NT2/D1 (cell line): ENCODE measurements around the gene TXNL4A.

Source experiments
- DNase-seq: peaks from one replicate; pipeline ENCODE4 v3.0.0-alpha.2; 2011; ENCODE audit warnings: low read depth, low spot score
- H3K27me3 ChIP-seq: 2 replicates; pipeline ENCODE4 v1.6.0; 2011; ENCODE audit warnings: mild to moderate bottlenecking; ENCODE audit not compliant: insufficient read length, insufficient read depth
- H3K36me3 ChIP-seq: 2 replicates; pipeline ENCODE4 v1.6.1; 2011; ENCODE audit warnings: mild to moderate bottlenecking, low read length, mixed read lengths; ENCODE audit not compliant: insufficient read depth, insufficient read length
- H3K4me1 ChIP-seq: 2 replicates; pipeline ENCODE4 v1.5.1; 2011; ENCODE audit not compliant: insufficient read depth, insufficient read length
- H3K4me3 ChIP-seq: 2 replicates; pipeline ENCODE4 v1.5.1; 2011; ENCODE audit warnings: low read depth; ENCODE audit not compliant: insufficient read length
- H3K9ac ChIP-seq: 2 replicates; pipeline ENCODE4 v1.6.0; 2011; ENCODE audit warnings: low read depth; ENCODE audit not compliant: insufficient read length
- H3K9me3 ChIP-seq: 2 replicates; pipeline ENCODE4 v1.5.1; 2011; ENCODE audit warnings: mild to moderate bottlenecking, low read length; ENCODE audit not compliant: insufficient read depth
- SUZ12 ChIP-seq: IDR thresholded peaks from 2 replicates; pipeline ENCODE4 v1.6.1; 2011; ENCODE audit not compliant: insufficient read length, insufficient read depth; ENCODE audit errors: extremely low read depth
- YY1 ChIP-seq: IDR thresholded peaks from 2 replicates; pipeline ENCODE4 v1.6.1; 2011; ENCODE audit not compliant: insufficient read length, insufficient read depth
- ZNF274 ChIP-seq: IDR thresholded peaks from 2 replicates; pipeline ENCODE4 v1.6.1; 2011; ENCODE audit warnings: mild to moderate bottlenecking, low read depth, low read length

TXNL4A gene, protein sequence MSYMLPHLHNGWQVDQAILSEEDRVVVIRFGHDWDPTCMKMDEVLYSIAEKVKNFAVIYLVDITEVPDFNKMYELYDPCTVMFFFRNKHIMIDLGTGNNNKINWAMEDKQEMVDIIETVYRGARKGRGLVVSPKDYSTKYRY

DNA sequence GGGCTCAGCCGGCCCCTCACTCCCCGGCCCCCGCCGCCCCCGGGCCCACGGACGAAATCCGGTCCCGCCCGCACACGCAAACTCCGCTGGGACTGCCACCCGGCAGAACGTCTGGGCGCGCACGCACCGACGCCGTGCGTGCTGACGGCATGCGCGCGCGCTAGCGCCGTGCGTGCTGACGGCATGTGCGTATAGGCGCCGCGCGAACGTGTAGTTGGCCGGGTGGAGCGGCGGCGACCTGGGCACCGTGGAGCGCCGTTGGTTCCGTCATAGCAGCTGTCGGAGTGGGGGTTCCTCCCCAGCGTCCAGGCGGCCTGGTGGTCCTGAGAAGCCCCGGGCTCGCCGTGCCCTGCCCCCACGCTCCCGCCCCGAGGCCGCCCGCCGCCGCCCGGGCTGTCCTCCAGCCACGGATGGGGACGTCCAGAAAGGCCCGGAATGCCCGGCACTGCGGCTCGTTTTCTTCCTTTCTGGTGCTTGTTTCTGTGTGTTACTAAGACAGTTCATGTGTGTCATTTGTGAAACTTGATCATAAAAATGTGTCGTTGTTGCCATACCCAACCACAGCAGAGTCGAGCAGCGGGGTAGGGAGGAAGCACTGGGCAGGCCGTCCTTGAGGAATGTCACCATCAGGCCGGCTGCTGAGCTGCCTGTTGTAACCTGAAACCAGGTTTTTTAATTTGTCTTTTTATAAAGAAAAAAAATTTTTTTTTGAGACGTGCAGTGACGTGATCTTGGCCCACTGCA, at the start of gene TXNL4A:
TSS of gene TXNL4A (minus strand) at position 113 of the 744 bp plus-strand sequence. CDS start 171 bp downstream, outside the sequence.
- peak within 1 kb of the TSS; percentile 99 for H3K4me3 ChIP-seq
- peak; percentile 2 for TF ChIP-seq YY1
- TF ChIP-seq ZNF274, result no peak
- H3K27me3 ChIP-seq, result no peaks in the 10 kb centered on the region
- H3K9me3 ChIP-seq, result no peaks in the 10 kb centered on the region
- peaks cover 33% of the 10 kb centered on the region for H3K36me3 ChIP-seq
- H3K4me1 ChIP-seq, result peaks cover 2% of the 10 kb centered on the region
- H3K9ac ChIP-seq, result peak within 1 kb of the TSS; percentile 94
- no peak for DNase-seq

DNA sequence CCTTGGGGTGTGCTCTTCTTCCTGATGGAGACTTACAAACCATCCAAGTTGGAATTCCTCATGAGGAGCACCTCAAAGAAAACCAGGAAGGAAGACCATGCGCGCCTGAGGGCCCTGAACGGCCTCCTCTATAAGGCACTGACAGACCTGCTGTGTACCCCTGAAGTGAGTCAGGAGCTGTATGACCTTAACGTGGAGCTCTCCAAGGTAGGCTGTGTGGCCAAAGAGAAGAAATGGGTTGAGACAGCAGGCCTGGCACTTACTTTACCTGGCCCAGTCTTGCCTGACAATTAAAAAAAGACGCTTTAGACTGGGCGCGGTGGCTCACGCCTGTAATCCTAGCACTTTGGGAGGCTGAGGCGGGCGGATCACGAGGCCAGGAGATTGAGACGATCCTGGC, 48.9 kb upstream of the TXNL4A start:
- Histone ChIP-seq H3K4me1 (peaks cover 5% of the 10 kb centered on the region), H3K27me3 (no peaks in the 10 kb centered on the region), H3K9me3 (no peaks in the 10 kb centered on the region), H3K36me3 (peaks cover 47% of the 10 kb centered on the region), H3K4me3 (no peak overlapping the region), H3K9ac (no peak overlapping the region)
- no peak for DNase-seq
- TF ChIP-seq SUZ12 (no peak), ZNF274 (no peak), YY1 (no peak)

DNA sequence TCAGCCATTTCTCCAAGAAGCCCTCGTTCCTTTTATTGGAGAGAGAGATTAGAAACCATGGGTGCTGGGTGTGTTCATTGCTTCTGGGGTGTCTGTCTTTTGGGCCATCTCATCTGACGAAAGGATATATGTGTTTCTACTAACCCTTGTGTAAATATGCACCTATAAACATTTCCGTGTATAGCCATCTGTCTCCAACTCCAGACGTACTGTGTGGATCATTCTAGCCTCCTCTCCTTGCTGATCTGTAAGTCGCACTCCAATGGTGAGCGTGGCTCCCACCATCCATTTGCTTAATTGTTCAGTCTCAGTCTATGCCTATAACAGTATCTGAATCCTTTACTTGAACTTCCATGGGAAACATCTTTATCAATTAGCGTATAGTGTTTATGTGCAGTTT, 47.6 kb upstream of the TXNL4A start:
- peaks cover 5% of the 10 kb centered on the region for H3K4me1 ChIP-seq
- no peaks in the 10 kb centered on the region for H3K27me3 ChIP-seq
- no peak for TF ChIP-seq YY1
- no peak for TF ChIP-seq ZNF274
- no peak for TF ChIP-seq SUZ12
- H3K9ac ChIP-seq, result peak overlapping the region; percentile 91
- peaks cover 38% of the 10 kb centered on the region for H3K36me3 ChIP-seq
- no peak overlapping the region for H3K4me3 ChIP-seq
- no peak for DNase-seq
- H3K9me3 ChIP-seq, result no peaks in the 10 kb centered on the region

DNA sequence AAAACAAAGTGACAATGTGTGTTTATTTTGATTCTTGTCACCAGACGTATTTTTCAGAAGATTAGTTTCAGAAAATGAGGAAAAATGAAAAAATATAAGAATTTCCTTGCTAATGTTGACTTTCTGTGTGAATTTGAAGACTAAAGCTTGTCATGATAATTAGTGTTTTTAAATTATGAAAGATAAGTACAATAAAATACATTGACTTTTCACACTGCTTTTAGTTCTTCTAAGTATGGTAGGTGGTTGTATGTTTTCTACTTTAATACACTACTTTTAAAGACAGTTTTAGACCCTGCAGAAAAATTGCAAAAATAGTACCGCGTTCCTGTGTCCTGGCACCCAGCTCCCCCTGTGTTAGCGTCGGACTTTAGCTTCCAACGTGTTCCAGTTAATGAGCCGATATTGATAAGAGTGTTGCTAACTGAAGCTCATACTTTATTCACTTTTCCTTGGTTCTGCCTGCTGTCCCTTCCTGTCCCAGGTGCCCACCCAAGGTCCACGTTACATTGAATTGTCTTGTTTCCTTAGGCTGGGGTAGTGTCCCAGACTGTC, 46.6 kb upstream of the TXNL4A start:
- H3K36me3 ChIP-seq, result peaks cover 31% of the 10 kb centered on the region
- no peaks in the 10 kb centered on the region for H3K9me3 ChIP-seq
- no peak for TF ChIP-seq ZNF274
- TF ChIP-seq YY1, result no peak
- TF ChIP-seq SUZ12, result no peak
- H3K4me3 ChIP-seq, result peak overlapping the region; percentile 87
- peak overlapping the region; percentile 91 for H3K9ac ChIP-seq
- no peaks in the 10 kb centered on the region for H3K27me3 ChIP-seq
- no peak for DNase-seq
- H3K4me1 ChIP-seq, result peaks cover 5% of the 10 kb centered on the region

DNA sequence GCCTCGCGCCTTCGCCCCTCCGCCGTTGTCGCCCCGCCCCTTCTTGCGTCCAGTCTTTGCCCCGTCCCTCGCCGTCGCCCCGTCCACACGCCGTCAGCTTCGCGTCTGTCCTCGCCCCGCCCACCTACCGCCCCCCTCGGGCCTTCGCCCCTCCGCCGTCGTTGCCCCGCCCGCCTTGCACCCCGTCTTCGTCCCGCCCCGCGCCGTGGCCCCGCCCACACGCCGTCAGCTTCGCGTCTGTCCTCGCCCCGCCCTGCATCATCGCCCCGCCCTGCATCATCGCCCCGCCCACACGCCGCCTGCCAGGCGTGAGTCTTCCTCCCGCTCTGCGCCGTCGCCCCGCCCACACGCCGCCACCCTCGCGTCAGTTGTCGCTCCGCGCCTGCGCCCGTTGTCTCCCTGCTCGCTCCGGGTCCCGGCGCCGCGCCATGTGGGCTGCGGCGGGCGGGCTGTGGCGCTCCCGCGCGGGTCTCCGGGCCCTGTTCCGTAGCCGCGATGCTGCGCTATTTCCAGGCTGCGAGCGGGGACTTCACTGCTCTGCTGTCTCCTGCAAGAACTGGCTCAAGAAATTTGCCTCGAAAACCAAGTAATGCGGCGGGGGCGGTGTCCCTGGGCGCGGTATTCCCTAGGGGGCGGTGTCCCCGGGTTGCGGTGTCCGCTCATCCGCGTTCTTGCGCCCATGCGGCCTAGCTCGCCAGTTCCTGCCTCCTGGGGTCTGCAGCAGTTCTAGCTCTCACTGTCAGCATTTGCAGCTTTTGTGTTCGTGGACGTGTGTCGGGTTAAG, 45.9 kb upstream of the TXNL4A start, which contains the start of gene RBFA:
TSS of gene RBFA (plus strand) at position 367 of the 784 bp plus-strand sequence. CDS start at position 429, 62 bp downstream.
- Histone ChIP-seq H3K9ac (peak within 1 kb of the TSS; percentile 91), H3K4me3 (peak within 1 kb of the TSS; percentile 87), H3K36me3 (peaks cover 27% of the 10 kb centered on the region), H3K9me3 (no peaks in the 10 kb centered on the region), H3K4me1 (peaks cover 5% of the 10 kb centered on the region), H3K27me3 (no peaks in the 10 kb centered on the region)
- TF ChIP-seq ZNF274 (no peak), YY1 (no peak), SUZ12 (no peak)
- DNase-seq, result peak; percentile 91

DNA sequence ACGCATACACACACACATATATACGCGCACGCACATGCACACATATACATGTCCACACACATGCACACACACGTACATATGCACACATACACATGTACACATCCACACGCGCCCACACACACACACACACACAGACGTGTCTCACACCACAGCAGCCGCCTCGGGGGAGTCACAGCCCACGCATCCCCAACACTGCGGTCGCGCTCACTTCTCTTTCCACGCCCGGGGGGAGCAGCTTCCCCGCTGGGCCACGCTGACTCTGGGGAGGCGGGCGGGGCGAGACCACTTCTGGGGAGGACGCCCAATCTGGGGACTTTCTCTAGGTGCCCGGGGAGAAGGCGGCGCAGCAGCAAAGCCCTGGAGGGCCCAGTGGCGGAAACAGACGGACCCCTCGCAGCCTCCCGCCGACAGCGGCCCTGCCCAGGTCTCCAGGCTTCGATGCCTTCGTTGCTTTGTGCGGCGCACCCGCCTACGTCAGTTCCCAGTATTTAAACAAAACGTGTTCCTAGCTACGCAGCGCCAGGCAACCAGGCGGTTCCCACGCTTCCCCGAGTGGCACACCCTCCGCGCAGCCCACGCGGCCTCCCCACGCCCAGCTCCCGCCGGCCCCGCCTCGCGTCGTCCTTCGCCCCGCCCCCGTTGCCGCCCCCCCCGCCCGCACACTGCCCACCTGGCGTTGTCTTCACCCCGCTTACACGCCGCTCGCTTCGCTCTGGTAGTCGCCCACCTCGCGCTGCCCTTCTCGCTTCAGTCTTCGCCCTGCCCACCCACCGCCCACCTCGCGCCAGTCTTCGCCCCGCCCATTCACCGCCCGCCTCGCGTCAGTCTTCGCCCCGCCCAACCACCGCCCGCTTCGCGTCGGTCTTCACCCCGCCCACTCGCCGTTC, 45.1 kb upstream of the TXNL4A start:
- peaks cover 5% of the 10 kb centered on the region for H3K4me1 ChIP-seq
- peak; percentile 3 for DNase-seq
- H3K9ac ChIP-seq, result peak overlapping the region; percentile 80
- no peaks in the 10 kb centered on the region for H3K9me3 ChIP-seq
- H3K27me3 ChIP-seq, result no peaks in the 10 kb centered on the region
- TF ChIP-seq SUZ12 (no peak), YY1 (no peak), ZNF274 (no peak)
- H3K36me3 ChIP-seq, result peaks cover 19% of the 10 kb centered on the region
- peak overlapping the region; percentile 87 for H3K4me3 ChIP-seq
